Measurements from ENCODE around the gene CUEDC2. TPM values are rescaled to one million over a fixed set of nuclear protein-coding genes. Genes with fewer than 3 reads are reported as not detected.

The CUEDC2 gene
- total RNA-seq: 10 to 100 TPM; 71.7 to 77.6 TPM

- no peaks in the 10 kb centered on the region for H3K27me3 Mint-ChIP-seq (ENCODE audit: low read depth)
- peaks cover 47% of the 10 kb centered on the region for H3K4me1 Mint-ChIP-seq (ENCODE audit: low read depth)
- peak; percentile 97 for DNase-seq
- CTCF ChIA-PET: interaction anchor here (1.0 to 5.5 kb wide), 10 partner anchors 11 to 263 kb away, joined by 3 to 36 read pairs (median 4); partner anchors contain the start of genes ACTR1A and FBXL15
- peak within 1 kb of the TSS; percentile 94 for H3K27ac Mint-ChIP-seq
- peaks cover 12% of the 10 kb centered on the region for H3K36me3 Mint-ChIP-seq (ENCODE audit: low read depth)
- no peaks in the 10 kb centered on the region for H3K9me3 Mint-ChIP-seq (ENCODE audit: insufficient read depth)
- H3K4me3 Mint-ChIP-seq: peak within 1 kb of the TSS; percentile 95
- POLR2A ChIA-PET: interaction anchor here (0.8 to 7.1 kb wide), 7 partner anchors 10 to 72 kb away, joined by 3 to 81 read pairs (median 4); partner anchors contain the start of genes C10orf95, FBXL15, NFKB2 and SUFU
- peak; percentile 90 for ATAC-seq
Observed at GRCh38 chr10:102432162-102432950, at the start of gene CUEDC2. Gene CUEDC2, minus strand, starts transcription at chr10:102432574. Its CDS starts 7,386 bp downstream, at chr10:102425188.

GRCh38 chr10:102480396-102480795 lies 48.0 kb upstream of the CUEDC2 start:
- Mint-ChIP-seq H3K27ac (no peak overlapping the region), H3K4me3 (no peak overlapping the region), H3K27me3 (ENCODE audit: low read depth) (no peaks in the 10 kb centered on the region), H3K9me3 (ENCODE audit: insufficient read depth) (no peaks in the 10 kb centered on the region), H3K4me1 (ENCODE audit: low read depth) (peaks cover 13% of the 10 kb centered on the region), H3K36me3 (ENCODE audit: low read depth) (peaks cover 50% of the 10 kb centered on the region)
- ATAC-seq (no peak), DNase-seq (no peak)
- ChIA-PET POLR2A (interaction anchor here (0.6 kb wide), 1 partner anchor 359 kb away, joined by 3 read pairs; no protein-coding TSS in a partner anchor), CTCF (interaction anchor here (1.2 to 3.0 kb wide), 12 partner anchors 18 to 253 kb away, joined by 3 to 30 read pairs (median 10); partner anchors contain the start of genes CUEDC2 and FBXL15)

GRCh38 chr10:102479651-102480050 lies 47.3 kb upstream of the CUEDC2 start:
- Mint-ChIP-seq H3K9me3 (ENCODE audit: insufficient read depth) (no peaks in the 10 kb centered on the region), H3K4me3 (no peak overlapping the region), H3K27ac (peak overlapping the region; percentile 20), H3K4me1 (ENCODE audit: low read depth) (peaks cover 16% of the 10 kb centered on the region), H3K36me3 (ENCODE audit: low read depth) (peaks cover 51% of the 10 kb centered on the region), H3K27me3 (ENCODE audit: low read depth) (no peaks in the 10 kb centered on the region)
- ChIA-PET POLR2A (interaction anchor here (0.6 to 1.5 kb wide), 3 partner anchors 81 to 358 kb away, joined by 3 to 4 read pairs (median 4); no protein-coding TSS in a partner anchor), CTCF (interaction anchor here (0.7 to 3.9 kb wide), 29 partner anchors 18 to 319 kb away, joined by 3 to 30 read pairs (median 6); partner anchors contain the start of genes C10orf95, CUEDC2, FBXL15 and NFKB2)
- DNase-seq (no peak), ATAC-seq (no peak)

GRCh38 chr10:102476466-102477141 lies 44.2 kb upstream of the CUEDC2 start:
- ChIA-PET POLR2A (interaction anchor here (1.0 to 1.4 kb wide), 2 partner anchors 15 to 26 kb away, joined by 4 to 9 read pairs; partner anchors contain the start of gene C10orf95), CTCF (interaction anchor here (0.6 to 3.9 kb wide), 7 partner anchors 15 to 247 kb away, joined by 3 to 19 read pairs (median 5); no protein-coding TSS in a partner anchor)
- ATAC-seq (no peak), DNase-seq (peak; percentile 33)
- Mint-ChIP-seq H3K27ac (peak overlapping the region; percentile 72), H3K36me3 (ENCODE audit: low read depth) (peaks cover 37% of the 10 kb centered on the region), H3K4me3 (no peak overlapping the region), H3K27me3 (ENCODE audit: low read depth) (no peaks in the 10 kb centered on the region), H3K4me1 (ENCODE audit: low read depth) (peaks cover 29% of the 10 kb centered on the region), H3K9me3 (ENCODE audit: insufficient read depth) (no peaks in the 10 kb centered on the region)

GRCh38 chr10:102475451-102476040 lies 43.2 kb upstream of the CUEDC2 start:
- H3K36me3 Mint-ChIP-seq (ENCODE audit: low read depth): peaks cover 32% of the 10 kb centered on the region
- ChIA-PET CTCF (interaction anchor here (1.2 to 3.9 kb wide), 6 partner anchors 14 to 246 kb away, joined by 3 to 19 read pairs (median 6); partner anchors contain the start of gene ACTR1A), POLR2A (interaction anchor here (1.4 kb wide), 1 partner anchor 25 kb away, joined by 9 read pairs; the partner anchor contains the start of gene C10orf95)
- no peaks in the 10 kb centered on the region for H3K9me3 Mint-ChIP-seq (ENCODE audit: insufficient read depth)
- no peak overlapping the region for H3K4me3 Mint-ChIP-seq
- H3K27me3 Mint-ChIP-seq (ENCODE audit: low read depth): no peaks in the 10 kb centered on the region
- ATAC-seq (no peak), DNase-seq (no peak)
- peaks cover 29% of the 10 kb centered on the region for H3K4me1 Mint-ChIP-seq (ENCODE audit: low read depth)
- peak overlapping the region; percentile 41 for H3K27ac Mint-ChIP-seq

GRCh38 chr10:102473445-102474331 lies 41.3 kb upstream of the CUEDC2 start:
- Mint-ChIP-seq H3K27me3 (ENCODE audit: low read depth) (no peaks in the 10 kb centered on the region), H3K4me1 (ENCODE audit: low read depth) (peaks cover 31% of the 10 kb centered on the region), H3K27ac (peak overlapping the region; percentile 90), H3K9me3 (ENCODE audit: insufficient read depth) (no peaks in the 10 kb centered on the region), H3K4me3 (no peak overlapping the region), H3K36me3 (ENCODE audit: low read depth) (peaks cover 24% of the 10 kb centered on the region)
- CTCF ChIA-PET: interaction anchor here (0.8 to 2.2 kb wide), 5 partner anchors 12 to 244 kb away, joined by 3 to 5 read pairs (median 3); partner anchors contain the start of gene SUFU
- DNase-seq (peak; percentile 52), ATAC-seq (peak; percentile 72)
- POLR2A ChIA-PET: interaction anchor here (0.8 to 1.2 kb wide), 6 partner anchors 10 to 52 kb away, joined by 3 to 8 read pairs (median 4); partner anchors contain the start of gene C10orf95

- Mint-ChIP-seq H3K27me3 (ENCODE audit: low read depth) (no peaks in the 10 kb centered on the region), H3K36me3 (ENCODE audit: low read depth) (peaks cover 22% of the 10 kb centered on the region), H3K27ac (no peak overlapping the region), H3K4me3 (no peak overlapping the region), H3K4me1 (ENCODE audit: low read depth) (peaks cover 23% of the 10 kb centered on the region), H3K9me3 (ENCODE audit: insufficient read depth) (no peaks in the 10 kb centered on the region)
- CTCF ChIA-PET: interaction anchor here (0.5 to 1.5 kb wide), 2 partner anchors 72 to 1932 kb away, joined by 3 to 4 read pairs; no protein-coding TSS in a partner anchor
- POLR2A ChIA-PET: interaction anchor here (0.7 to 1.0 kb wide), 3 partner anchors 8 to 50 kb away, joined by 3 to 4 read pairs (median 3); partner anchors contain the start of gene FBXL15
- ATAC-seq (no peak), DNase-seq (no peak)
Observed at GRCh38 chr10:102470579-102471546, 38.5 kb upstream of the CUEDC2 start.

GRCh38 chr10:102468683-102469082 lies 36.3 kb upstream of the CUEDC2 start:
- POLR2A ChIA-PET: interaction anchor here (0.6 kb wide), 1 partner anchor 43 kb away, joined by 3 read pairs; no protein-coding TSS in a partner anchor
- Mint-ChIP-seq H3K4me3 (no peak overlapping the region), H3K9me3 (ENCODE audit: insufficient read depth) (no peaks in the 10 kb centered on the region), H3K4me1 (ENCODE audit: low read depth) (peaks cover 20% of the 10 kb centered on the region), H3K27me3 (ENCODE audit: low read depth) (no peaks in the 10 kb centered on the region), H3K36me3 (ENCODE audit: low read depth) (peaks cover 18% of the 10 kb centered on the region), H3K27ac (no peak overlapping the region)
- CTCF ChIA-PET: interaction anchor here (0.8 to 1.5 kb wide), 3 partner anchors 10 to 299 kb away, joined by 3 to 8 read pairs (median 5); no protein-coding TSS in a partner anchor
- no peak for DNase-seq
- ATAC-seq: no peak

- DNase-seq (no peak), ATAC-seq (no peak)
- Mint-ChIP-seq H3K27ac (no peak overlapping the region), H3K27me3 (ENCODE audit: low read depth) (no peaks in the 10 kb centered on the region), H3K4me3 (no peak overlapping the region), H3K36me3 (ENCODE audit: low read depth) (peaks cover 12% of the 10 kb centered on the region), H3K9me3 (ENCODE audit: insufficient read depth) (no peaks in the 10 kb centered on the region), H3K4me1 (ENCODE audit: low read depth) (peaks cover 17% of the 10 kb centered on the region)
- POLR2A ChIA-PET: no interaction called here
- CTCF ChIA-PET: interaction anchor here (1.0 to 1.5 kb wide), 3 partner anchors 10 to 116 kb away, joined by 3 to 8 read pairs (median 5); no protein-coding TSS in a partner anchor
Observed at GRCh38 chr10:102467971-102468438, 35.6 kb upstream of the CUEDC2 start.
